HG03378 (cell line): ENCODE results near the gene TMEM106B.
"Not testable (repeated sequence)": the region's sequence is repeated elsewhere in the genome, so short reads cannot be mapped to it uniquely, and the experiment has no call there.

ENCODE experiments used
- ATAC-seq: cut with Tn5 transposase; IDR thresholded peaks from one replicate; pipeline ENCODE4 v1.9.1; 2021; ENCODE audit warnings: mild to moderate bottlenecking, moderate library complexity; ENCODE audit not compliant: unreplicated experiment

TMEM106B gene

DNA sequence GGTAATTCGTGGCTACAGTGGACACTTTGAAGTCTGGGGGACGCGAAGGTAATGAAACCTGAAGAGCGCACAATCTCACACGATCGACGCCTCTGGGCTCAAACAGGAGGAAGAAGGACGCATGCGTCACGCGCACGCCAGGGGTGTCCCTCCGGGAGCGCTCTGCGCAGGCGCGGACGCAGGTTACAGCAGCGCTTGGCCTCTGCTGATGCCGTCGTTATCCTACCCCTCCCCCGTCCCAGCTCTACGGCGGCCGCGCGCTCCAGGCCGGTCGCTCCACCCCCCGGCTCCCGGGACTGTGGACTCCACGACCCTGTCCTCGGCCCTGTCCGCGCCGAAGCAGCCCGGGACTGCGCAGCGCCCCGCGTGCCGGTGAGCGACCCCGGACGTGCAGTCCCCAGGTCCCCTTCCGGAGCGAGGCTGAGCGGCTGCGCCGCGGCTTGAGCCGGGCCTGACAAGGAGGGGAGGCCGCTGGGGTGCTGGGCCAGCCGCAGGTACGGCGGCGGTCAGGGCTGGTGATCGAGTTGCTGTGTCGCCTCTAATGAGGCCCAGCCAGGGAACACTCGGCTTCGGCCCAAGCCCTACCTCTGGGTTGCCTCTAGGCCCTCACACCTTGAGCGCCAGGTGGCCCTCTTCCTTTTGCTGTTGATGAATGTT, at the start of gene TMEM106B:
Gene TMEM106B (plus strand): TSS at position 241 of the 657 bp plus-strand sequence. CDS start 3,517 bp downstream, outside the sequence.
- ATAC-seq, result peak; percentile 92

DNA sequence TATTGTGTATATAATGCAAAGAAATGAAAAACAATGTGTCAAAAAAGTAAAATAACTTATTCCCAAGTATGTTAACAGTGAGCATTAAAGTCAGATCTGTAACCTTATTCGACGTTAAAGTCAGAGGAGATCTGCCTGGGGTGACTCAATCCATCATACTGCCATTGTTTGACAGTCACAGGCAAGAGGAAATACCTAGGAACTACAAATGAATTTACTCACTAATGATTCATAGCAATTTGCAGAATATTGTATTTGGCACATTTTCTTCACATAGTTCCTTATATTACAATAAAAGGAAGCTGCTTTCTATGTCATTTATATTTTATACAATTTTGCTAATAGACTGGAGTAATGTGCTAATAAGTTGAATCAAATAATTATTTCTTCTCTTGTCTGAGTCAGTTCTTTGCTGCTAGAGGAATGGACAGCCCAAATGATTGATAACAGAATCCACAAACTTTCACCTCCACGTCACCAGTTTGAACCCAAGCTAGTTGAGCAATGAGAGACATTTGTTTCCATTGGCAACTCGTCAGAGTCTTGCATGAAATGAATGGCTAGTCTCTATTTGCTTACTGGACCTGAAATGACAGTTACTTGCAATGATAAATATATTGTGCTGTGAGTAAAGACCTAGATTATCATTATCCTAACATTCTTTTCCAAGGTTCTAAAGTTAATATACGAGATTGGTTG, 48.5 kb upstream of the TMEM106B start:
- no peak for ATAC-seq

DNA sequence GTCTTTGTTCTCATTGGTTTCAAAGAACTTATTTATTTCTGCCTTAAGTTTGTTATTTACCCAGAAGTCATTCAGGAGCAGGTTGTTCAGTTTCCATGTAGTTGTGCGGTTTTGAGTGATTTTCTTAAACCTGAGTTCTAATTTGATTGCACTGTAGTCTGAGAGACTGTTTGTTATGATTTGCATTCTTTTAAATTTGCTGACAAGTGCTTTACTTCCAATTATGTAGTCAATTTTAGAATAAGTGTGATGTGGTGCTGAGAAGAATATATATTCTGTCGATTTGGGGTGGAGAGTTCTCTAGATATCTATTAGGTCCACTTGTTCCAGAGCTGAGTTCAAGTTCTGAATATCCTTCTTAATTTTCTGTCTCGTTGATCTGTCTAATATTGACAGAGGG, 43.0 kb upstream of the TMEM106B start:
- ATAC-seq, result not testable (repeated sequence)

DNA sequence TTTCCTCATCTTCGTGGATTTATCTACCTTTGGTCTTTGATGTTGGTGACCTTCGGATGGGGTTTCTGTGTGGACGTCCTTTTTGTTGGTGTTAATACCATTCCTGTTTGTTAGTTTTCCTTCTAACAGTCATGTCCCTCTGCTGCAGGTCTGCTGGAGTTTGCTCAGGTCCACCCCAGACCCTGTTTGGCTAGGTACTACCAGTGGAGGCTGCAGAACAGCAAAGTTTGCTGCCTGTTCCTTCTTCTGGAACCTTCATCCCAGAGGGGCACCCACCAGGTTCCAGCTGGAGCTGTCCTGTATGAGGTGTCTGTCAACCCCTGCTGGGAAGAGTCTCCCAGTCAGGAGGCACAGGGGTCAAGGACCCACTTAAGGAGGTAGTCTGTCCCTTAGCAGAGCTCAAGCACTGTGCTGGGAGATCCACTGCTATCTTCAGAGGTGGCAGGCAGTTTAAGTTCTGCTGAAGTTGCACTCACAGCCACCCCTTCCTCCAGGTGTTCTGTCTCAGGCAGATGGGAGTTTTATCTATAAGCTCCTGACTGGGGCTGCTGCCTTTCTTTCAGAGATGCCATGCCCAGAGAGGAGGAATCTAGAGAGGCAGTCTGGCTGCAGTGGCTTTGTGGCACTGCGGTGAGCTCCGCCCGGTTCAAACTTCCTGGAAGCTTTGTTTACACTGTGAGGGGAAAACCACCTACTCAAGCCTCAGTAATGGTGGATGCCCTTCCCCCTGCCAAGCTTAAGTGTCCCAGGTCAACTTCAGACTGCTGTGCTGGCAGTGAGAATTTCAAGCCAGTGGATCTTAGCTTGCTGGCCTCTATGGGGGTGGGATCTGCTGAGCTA, 40.9 kb upstream of the TMEM106B start:
- not testable (repeated sequence) for ATAC-seq

DNA sequence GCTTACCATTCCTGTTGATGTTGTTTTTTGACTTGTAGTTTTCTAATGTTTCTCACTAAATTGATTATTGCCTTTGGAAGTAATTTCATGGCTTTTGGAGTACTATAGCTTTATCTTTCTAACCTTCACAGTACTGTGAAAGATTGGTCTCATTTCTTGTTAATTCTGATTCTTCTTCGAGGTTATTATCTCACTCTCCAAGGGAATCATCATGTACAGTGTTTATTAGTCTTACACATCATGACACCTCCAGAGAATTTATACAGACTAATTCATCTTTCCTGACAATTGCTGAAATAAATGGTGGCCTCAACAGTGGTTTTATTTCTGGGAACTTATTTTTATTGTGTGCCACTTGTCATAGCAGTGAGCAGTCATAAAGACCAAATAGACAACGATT, 37.4 kb upstream of the TMEM106B start:
- ATAC-seq, result no peak

DNA sequence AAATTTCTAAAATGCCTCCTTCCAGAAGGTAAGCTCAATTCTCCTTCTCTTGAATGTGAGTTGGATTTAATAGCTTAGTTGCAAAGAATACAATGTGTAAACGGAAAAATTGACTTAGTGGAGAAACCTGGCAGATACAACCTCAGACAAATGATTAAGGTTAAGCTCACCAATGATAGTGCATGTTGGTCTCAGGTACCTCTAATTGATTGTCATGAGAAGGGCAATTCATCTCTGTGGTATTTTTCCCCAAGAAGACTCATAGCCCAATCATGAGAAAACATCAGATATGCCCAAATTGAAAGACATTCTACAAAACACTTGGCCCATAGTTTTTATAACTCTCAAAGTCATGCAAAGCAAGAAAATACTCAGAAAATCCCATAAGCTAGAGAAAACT, 36.2 kb upstream of the TMEM106B start:
- no peak for ATAC-seq

DNA sequence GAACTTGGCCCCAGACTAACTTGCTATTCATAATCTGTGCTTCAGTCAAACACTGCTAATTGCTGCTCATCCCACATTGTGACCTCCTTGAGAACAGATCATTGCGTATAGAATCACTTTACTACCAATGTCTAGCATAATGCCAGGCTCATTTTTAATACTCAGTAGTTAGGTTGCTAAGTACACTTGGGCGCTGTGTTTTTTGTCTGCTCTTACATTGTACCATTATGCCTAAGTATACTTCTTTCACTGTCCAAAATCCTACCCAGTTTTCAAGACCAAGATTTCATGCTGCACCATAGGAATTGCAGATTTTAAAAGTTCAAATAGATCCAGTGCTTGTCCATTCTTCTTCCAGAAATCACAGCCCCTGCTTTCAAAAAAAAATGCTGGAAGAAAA, 32.8 kb upstream of the TMEM106B start:
- no peak for ATAC-seq

DNA sequence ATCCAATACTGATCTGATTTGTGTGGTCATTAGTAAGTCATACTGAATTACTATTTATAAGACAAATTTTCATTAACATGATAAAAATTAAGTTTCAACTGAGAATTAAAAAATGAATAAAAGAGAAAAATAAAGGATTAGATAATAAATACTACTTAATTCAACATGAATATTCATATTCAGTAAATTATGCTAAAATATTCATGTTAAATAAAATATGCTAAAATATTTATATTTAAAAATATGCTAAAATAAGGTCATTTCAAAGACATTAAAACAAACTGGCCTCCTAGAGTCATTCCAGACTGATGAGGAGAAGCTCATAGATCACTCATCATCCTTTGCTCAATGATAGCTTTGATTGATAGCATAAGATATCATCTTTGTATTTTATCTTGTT, 16.7 kb upstream of the TMEM106B start:
- no peak for ATAC-seq

DNA sequence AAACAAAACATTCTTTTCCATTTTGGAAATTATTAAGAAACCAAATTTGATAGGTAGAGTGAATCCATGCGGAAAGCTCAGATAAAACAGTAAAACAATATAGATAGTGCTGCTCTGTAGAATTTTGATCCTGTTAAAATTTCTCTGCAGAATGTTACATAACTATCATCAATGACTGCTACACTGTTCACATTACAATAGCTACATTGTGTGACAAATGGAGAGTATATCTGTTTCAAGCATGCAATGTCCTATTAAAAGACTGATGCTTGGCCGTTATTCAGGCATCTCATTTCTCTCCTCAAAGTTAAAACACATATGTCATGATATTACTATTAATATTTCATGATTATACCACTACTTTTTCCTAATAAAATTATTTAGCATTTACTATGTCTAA, 14.7 kb upstream of the TMEM106B start:
- no peak for ATAC-seq

DNA sequence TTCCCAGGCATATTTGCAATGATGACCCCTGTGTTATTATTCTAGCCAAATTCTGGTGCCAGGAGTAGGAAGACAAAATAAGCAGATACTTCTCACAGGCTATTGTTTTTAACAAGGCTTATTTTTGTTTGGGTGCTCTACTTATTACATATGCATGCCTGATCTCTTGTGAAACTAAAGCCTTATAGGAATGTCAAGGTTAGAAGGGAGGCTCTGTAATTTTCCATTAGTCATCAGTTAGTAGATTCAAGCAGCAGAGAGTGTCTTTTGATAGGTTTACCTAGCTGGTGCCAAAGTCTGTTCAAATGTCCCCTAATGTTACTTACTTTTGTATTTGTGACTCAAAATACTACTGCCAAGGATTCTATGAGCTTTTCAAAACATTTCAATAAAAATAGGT, 11.7 kb upstream of the TMEM106B start:
- no peak for ATAC-seq

DNA sequence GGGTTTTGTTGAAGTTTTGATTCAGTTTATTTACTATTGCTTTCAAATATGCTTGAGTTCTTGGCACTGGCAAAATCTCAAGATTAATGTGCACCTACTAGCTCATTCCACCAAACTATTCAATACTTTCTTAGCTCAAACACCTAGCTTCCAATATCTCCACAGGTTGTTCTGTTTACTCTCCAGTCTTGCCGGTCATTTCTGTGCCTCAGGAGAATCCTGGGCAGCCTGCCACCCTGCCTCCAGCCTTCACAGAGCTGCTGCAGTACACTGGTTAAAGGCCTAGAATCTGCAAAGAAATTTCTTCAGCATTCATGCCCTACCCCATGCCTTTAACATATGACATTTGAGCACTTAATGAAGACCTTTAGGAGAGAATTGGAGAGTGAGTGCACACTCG, 4.0 kb upstream of the TMEM106B start:
- ATAC-seq, result no peak

DNA sequence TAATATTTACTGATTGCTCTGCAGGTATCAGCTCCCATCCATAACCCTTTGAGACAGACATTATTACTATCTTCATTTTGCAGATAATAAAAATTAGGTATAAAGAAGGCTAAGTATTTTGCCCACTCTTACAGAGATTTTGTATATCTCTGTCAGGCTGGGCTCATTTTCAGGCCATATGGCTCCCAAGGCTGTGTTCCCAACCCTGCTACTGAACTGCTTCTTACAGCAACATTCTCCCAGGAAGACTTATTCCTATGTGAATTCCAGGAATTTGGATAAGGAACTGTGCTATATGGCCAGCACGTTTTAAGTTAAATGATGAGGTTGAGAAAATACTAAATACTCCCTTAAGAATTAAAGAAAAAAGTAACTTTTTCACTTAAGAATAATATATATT, 1.9 kb upstream of the TMEM106B start:
- ATAC-seq, result no peak

DNA sequence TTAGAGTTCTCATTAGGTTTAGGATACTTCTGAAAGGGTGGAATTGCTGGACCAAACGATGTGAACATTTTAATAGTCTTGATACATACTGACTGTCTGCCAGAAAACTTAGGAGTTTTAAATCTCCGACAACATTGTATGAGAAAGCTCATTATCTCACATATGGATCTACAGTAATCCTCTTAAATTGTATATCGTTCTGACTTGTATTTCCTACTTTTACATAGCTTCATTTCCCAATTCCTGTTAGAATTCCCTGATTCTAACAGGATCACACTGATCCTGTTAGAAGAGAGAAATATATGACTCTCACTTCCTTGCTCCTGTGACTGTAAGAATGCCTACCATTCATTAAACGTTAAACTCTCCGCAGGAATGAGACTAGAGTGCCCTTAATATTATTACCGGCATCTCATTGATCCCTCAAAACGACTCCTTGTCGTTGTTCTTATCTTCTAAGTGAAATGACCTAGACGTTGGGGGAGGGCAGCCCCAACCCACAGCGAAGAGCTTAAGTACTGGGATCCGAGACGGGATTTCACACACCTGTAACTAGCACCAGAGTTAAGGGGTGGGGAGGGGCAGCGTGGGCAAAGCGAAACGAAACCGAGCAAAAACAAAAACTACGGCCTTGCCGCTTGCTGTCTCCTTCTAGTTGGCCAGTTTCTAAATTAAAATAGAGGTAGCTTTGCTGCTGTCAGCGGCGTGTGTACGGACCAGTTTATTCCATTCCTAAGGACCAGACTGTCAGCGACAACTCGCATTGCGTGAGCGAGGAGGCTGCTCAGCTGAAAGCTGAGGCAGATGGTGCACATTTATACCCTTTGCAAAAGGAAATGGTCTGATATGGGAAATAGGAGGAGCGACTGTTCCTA, 678 bp upstream of the TMEM106B start:
- ATAC-seq, result peak; percentile 42

DNA sequence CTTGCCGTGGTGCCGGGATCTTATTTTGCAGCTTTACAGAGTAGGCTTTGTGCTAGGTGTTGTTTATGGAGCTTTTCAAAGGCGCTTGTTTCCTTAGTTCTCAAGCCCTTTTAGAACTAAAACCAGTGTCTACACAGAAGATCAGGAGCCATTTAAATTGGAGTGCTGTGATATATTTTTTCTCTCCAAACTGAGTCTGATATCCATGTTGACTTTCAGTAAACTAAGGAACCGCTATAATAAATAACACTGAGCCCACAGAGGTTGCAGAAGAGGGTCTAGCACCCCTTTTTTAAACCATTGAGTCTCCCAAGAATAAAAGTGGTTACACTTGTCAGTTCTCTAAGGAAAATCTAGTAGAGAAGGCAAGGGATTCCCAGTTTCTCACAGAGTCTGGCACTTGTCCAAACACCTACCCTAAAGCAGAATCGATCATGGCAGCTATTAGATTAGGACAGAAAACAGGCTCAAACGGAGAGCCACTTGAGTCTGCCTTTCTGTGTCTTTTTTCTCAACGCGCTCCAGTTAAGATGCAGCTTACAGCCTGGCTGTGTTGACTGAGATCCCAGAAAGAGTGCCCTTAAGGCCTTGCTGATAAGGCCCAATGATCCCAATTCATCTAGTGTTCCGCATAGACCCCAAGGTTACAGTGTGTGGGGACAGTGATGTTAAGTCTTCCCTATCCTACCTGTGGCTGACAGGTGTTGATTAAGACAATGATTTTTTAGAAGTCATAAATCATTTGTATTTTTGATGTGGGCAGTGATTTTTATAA, 804 bp downstream of the TMEM106B start:
- no peak for ATAC-seq

DNA sequence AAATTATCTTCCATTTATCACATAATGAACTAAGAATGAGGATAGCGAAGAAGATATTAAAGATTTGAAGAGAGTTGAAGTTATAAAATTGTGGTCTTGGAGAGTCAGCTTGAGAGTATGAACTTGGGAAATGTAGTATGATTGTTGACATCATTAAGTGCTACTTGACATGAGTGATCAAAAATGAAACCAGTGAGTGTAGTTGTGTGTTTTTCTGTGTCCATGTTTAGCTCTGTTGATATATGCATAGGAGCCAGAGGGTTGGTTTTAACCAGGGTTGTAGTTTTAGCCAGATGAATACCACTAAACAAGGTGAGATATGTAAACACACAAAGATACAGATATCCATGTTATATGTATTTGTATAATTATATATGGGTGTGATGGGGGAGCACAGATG, 6.2 kb downstream of the TMEM106B start:
- ATAC-seq, result no peak

DNA sequence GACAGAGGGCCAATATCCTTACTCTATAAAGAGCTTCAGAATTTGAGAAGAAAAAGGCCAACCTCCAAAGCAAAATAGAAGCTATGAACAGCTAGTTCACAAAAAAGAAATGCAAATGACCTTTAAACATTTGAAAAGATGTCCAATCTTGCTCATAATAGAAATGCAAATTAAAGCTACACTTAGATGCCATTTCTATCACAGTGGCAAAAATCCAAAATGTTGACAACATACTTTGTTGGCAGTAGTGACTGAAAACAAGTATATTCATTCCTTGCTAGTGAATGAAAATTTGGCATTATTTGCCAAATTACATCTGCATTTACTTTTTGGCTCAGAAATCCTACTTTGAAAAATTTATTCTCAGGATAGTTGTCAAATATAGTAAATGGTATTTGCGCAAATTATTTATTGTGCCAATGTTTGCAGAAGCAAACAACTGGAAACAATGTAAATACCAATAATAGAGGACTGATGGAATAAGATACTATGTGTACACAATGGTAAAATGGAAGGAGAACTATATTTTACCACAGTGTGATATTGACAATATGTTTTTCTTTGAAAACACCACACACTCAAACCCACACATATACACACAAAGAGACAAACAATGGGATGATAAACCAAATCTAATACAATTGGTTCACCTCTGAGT, 9.4 kb downstream of the TMEM106B start:
- no peak for ATAC-seq

DNA sequence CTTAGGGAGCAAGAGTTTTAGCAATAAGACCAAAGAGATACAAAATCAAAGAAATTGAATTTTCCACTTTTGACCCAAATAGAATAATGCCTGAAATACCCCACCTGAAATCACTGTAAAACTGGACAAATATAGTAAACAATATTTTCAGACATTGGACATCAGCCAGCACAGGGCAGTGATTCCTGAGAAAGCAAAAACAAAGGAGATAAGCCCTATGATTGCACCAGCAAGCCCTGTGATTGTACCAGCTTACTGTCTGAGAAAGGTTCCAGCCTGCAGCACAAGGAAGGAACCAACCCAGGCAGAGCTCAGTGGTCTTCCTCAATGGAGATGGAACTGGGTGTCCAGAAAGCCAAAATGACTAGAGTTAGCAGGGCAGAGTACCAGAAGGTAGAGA, 10.3 kb downstream of the TMEM106B start:
- no peak for ATAC-seq

DNA sequence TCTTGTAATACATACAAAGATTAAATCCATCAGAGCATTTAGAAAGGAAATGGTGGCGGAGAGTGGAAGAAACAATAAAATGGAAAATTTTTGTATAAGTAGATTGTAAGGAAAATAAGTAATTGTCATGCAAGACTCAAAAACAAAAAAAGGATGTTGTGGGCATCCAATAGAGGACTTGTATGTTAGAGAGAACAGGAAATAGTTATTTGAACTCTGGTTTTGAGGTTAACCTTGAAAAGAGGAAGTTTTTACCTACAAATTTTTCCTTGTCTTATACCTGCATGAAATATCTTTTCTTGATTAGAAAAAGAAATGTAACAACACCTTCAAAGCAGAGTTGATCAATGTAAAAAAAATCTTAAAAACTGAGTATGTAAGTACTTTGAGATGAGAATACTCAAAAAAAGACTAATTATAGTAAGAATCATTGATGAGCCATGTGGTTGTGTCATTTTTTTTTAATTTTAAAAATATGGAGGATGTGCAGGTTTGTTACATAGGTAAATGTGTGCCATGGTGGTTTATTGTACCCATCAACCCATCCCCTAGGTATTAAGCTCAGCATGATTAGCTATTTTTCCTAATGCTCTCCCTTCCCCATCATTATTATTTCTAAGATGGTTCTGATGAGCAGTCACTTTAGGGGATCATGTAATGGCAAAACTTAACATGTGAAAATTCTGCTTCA, 11.9 kb downstream of the TMEM106B start:
- peak; percentile 97 for ATAC-seq

DNA sequence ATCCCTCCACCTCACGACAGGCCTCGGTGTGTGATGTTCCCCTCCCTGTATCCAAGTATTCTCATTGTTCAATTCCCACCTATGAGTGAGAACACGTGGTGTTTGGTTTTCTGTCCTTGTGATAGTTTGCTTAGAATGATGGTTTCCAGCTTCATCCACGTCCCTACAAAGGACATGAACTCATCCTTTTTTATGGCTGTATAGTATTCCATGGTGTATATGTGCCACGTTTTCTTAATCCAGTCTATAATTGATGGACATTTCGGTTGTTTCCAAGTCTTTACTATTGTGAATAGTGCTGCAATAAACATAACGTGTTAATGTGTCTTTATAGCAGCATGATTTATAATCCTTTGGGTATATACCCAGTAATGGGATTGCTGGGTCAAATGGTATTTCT, 13.9 kb downstream of the TMEM106B start:
- not testable (repeated sequence) for ATAC-seq
